T-cell (primary cell): ENCODE measurements around the gene DST. TPM values are rescaled to one million over a fixed set of nuclear protein-coding genes. Genes with fewer than 3 reads are reported as not detected.

Experiments used
- ATAC-seq, 4 experiments: fragments of 200-7000 bp in 3 of 4; fragments of 150-1000 bp in 1 of 4; cut with Tn5 transposase; replicated peaks in 1 of 4; 1 replicate in 3 of 4; 2 replicates in 1 of 4; pipeline ENCODE4 v1.10.0; 2021; ENCODE audit warnings: moderate library complexity in 3 of 4, mild to moderate bottlenecking in 2 of 4, moderate number of reproducible peaks in 1 of 4
- CTCF ChIA-PET, 2 donors: fragments of 300-600 bp; sonication (Branson Sonifier 250); formaldehyde crosslinking; loops; one replicate each; lab custom pipeline; 2022; ENCODE audit warnings: antibody characterized with exemption in 2 of 2; lab: Charles Lee
- POLR2A ChIA-PET, 2 donors: fragments of 300-600 bp; sonication (Branson Sonifier 250); formaldehyde crosslinking; loops; one replicate each; lab custom pipeline; 2022; ENCODE audit warnings: antibody characterized with exemption in 2 of 2; lab: Charles Lee
- DNase-seq, 35 experiments: peaks; one replicate each; pipeline versions ENCODE4 v3.0.0 to v3.0.0-alpha.2; 2013 to 2023
- H3K27ac ChIP-seq: one replicate; pipeline ENCODE4 v1.5.1; 2013; ENCODE audit warnings: low read length
- H3K27me3 ChIP-seq, 2 experiments: replicated peaks in 1 of 2; 1 replicate in 1 of 2; 2 replicates in 1 of 2; pipeline versions ENCODE4 v1.6.1 to v1.7.0; 2013; ENCODE audit warnings: low read length in 1 of 2, mixed read lengths in 1 of 2; ENCODE audit not compliant: control insufficient read depth in 2 of 2, insufficient read depth in 2 of 2; ENCODE audit errors: extremely low read depth in 1 of 2
- H3K36me3 ChIP-seq, 2 donors: 1 replicate in 1 of 2; 2 replicates in 1 of 2; pipeline versions ENCODE4 v1.6.1 to v1.7.0; 2013; ENCODE audit warnings: low read length in 1 of 2; ENCODE audit not compliant: control insufficient read depth in 2 of 2, insufficient read depth in 1 of 2; ENCODE audit errors: extremely low read depth in 1 of 2
- H3K4me1 ChIP-seq, 2 experiments: 1 replicate in 1 of 2; 2 replicates in 1 of 2; pipeline versions ENCODE4 v1.6.1 to v1.7.0; 2013; ENCODE audit warnings: low read length in 2 of 2, mixed read lengths in 1 of 2; ENCODE audit not compliant: insufficient read depth in 2 of 2, control insufficient read depth in 1 of 2; ENCODE audit errors: extremely low read depth in 1 of 2
- H3K4me3 ChIP-seq, 2 donors: 1 replicate in 1 of 2; 2 replicates in 1 of 2; pipeline versions ENCODE4 v1.5.1 to v1.7.0; 2013; ENCODE audit warnings: mild to moderate bottlenecking in 2 of 2, low read length in 1 of 2, moderate library complexity in 1 of 2; ENCODE audit not compliant: control insufficient read depth in 1 of 2; ENCODE audit errors: extremely low read depth in 1 of 2
- H3K9me3 ChIP-seq: 2 replicates; pipeline ENCODE4 v1.7.0; 2013
- H3K27ac Mint-ChIP-seq, 2 donors: one replicate each; pipeline ENCODE4 v1.8.0; 2020 to 2021; ENCODE audit warnings: mild to moderate bottlenecking in 2 of 2, mixed read lengths in 2 of 2
- H3K27me3 Mint-ChIP-seq, 2 donors: one replicate each; pipeline ENCODE4 v1.8.0; 2021 to 2022; ENCODE audit warnings: mixed read lengths in 2 of 2
- H3K36me3 Mint-ChIP-seq: one replicate; pipeline ENCODE4 v1.8.0; 2021; ENCODE audit warnings: mixed read lengths
- H3K4me1 Mint-ChIP-seq, 3 donors: one replicate each; pipeline ENCODE4 v1.8.0; 2020 to 2022; ENCODE audit warnings: mixed read lengths in 3 of 3, mild to moderate bottlenecking in 1 of 3
- H3K4me3 Mint-ChIP-seq, 3 donors: one replicate each; pipeline ENCODE4 v1.8.0; 2020 to 2022; ENCODE audit warnings: mild to moderate bottlenecking in 3 of 3, mixed read lengths in 3 of 3, moderate library complexity in 3 of 3
- H3K9me3 Mint-ChIP-seq, 3 donors: one replicate each; pipeline ENCODE4 v1.8.0; 2020 to 2022; ENCODE audit warnings: mixed read lengths in 3 of 3
- WGBS: methylation state at CpG from one replicate; pipeline ENCODE4 v1.1.5; 2013; ENCODE audit warnings: missing lambda C conversion rate; ENCODE audit not compliant: insufficient coverage; 5-methylcytosine and 5-hydroxymethylcytosine counted together
- total RNA-seq, 35 experiments: library from RNA in 6 of 35; stranded (reverse) in 6 of 35; fragments of 120-200 nt in 1 of 35; gene quantifications; one replicate each; pipeline versions ENCODE4 v1.2.1 to v1.2.4 and lab custom pipeline; 2013 to 2026

The DST gene
- total RNA-seq, 5 donors from 2014 or later (not counting 1 experiment from before 2014, with no cell fraction given) = 3.1 to 12.1 (median 7.4) TPM

- Histone ChIP-seq H3K4me1 (no peaks in the 10 kb centered on the region), H3K36me3 (no peaks in the 10 kb centered on the region), H3K4me3 (no peak overlapping the region), H3K27me3 (no peaks in the 10 kb centered on the region), H3K27ac (no peak overlapping the region), H3K9me3 (no peaks in the 10 kb centered on the region)
- WGBS = 52% methylated on average over 3 of the region's 3 CpGs
- Mint-ChIP-seq H3K27me3 (no peaks in the 10 kb centered on the region), H3K4me1 (no peaks in the 10 kb centered on the region), H3K27ac (no peak overlapping the region), H3K9me3 (no peaks in the 10 kb centered on the region), H3K36me3 (no peaks in the 10 kb centered on the region), H3K4me3 (no peak overlapping the region)
- DNase-seq = no peak
- POLR2A ChIA-PET = no interaction called here
- no peak for ATAC-seq
- CTCF ChIA-PET = interaction anchor here in 1 of 2 donors (1.3 kb wide), 1 partner anchor 225 kb away, joined by 3 read pairs; no protein-coding TSS in a partner anchor
These were observed 67.0 kb downstream of the DST start for GRCh38 chr6:56575736-56576135.

GRCh38 chr6:56574292-56574691, 68.4 kb downstream of the DST start:
- POLR2A ChIA-PET = no interaction called here
- CTCF ChIA-PET = no interaction called here

GRCh38 chr6:56573624-56574023, 69.1 kb downstream of the DST start:
- CTCF ChIA-PET = interaction anchor here in 1 of 2 donors (1.0 kb wide), 1 partner anchor 27 kb away, joined by 5 read pairs; no protein-coding TSS in a partner anchor
- POLR2A ChIA-PET = no interaction called here
- no peak overlapping the region for H3K4me3 Mint-ChIP-seq
- Histone ChIP-seq H3K4me3 (no peak overlapping the region), H3K9me3 (no peaks in the 10 kb centered on the region), H3K4me1 (no peaks in the 10 kb centered on the region), H3K27ac (no peak overlapping the region), H3K27me3 (no peaks in the 10 kb centered on the region), H3K36me3 (no peaks in the 10 kb centered on the region)
- no peaks in the 10 kb centered on the region for H3K36me3 Mint-ChIP-seq
- H3K27ac Mint-ChIP-seq = no peak overlapping the region
- DNase-seq (no peak), ATAC-seq (no peak)
- 71% methylated on average over 2 of the region's 2 CpGs for WGBS
- no peaks in the 10 kb centered on the region for H3K27me3 Mint-ChIP-seq
- no peaks in the 10 kb centered on the region for H3K4me1 Mint-ChIP-seq
- H3K9me3 Mint-ChIP-seq = no peaks in the 10 kb centered on the region

More at GRCh38 chr6:56574292-56574691, 68.4 kb downstream of the DST start:
- DNase-seq (no peak), ATAC-seq (no peak)
- Histone ChIP-seq H3K4me1 (no peaks in the 10 kb centered on the region), H3K9me3 (no peaks in the 10 kb centered on the region), H3K27ac (no peak overlapping the region), H3K27me3 (no peaks in the 10 kb centered on the region), H3K36me3 (no peaks in the 10 kb centered on the region), H3K4me3 (no peak overlapping the region)
- Mint-ChIP-seq H3K27me3 (no peaks in the 10 kb centered on the region), H3K4me1 (no peaks in the 10 kb centered on the region), H3K27ac (no peak overlapping the region), H3K36me3 (no peaks in the 10 kb centered on the region), H3K9me3 (no peaks in the 10 kb centered on the region), H3K4me3 (no peak overlapping the region)
- WGBS = 100% methylated on average over 1 of the region's 2 CpGs

DNA sequence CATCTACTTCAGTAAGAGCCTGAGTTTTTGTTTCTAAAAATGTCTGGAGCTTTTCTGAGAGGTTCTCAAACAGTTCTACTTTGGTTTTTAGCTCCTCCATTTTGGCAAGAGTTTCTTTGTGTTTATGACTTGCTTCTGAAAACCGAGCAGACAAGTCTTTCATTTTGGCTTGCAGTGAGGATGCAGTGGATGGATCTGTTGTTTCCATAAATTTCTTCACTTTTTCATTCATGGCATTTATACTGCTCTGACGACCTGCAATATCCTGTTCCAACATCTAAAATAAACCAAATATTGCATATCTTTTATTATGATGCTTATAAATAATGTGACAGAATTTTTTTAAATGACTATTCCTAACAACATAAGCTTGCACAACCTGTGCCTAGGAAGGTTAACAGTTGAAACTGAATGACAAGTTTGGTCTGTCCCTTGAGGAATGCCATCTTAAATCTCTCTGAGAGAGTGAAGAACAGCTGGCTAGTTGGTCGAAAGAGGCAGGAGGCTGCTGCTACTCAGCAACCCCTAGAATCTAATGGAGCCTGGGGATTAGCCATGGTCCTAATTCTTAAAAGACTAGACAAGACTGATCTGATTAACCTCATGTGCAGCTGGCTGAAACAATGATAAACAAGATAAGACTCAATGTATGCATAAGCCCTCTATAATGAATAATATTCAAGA, 69.8 kb downstream of the DST start:
- DNase-seq (no peak), ATAC-seq (no peak)
- WGBS = no CpG with 5 or more reads among the region's 3 CpGs
- no peaks in the 10 kb centered on the region for H3K27me3 ChIP-seq
- ChIA-PET CTCF (interaction anchor here (0.6 to 1.0 kb wide), 2 partner anchors 27 to 214 kb away, joined by 3 to 5 read pairs; no protein-coding TSS in a partner anchor), POLR2A (no interaction called here)
- H3K4me1 ChIP-seq = no peaks in the 10 kb centered on the region
- Mint-ChIP-seq H3K36me3 (no peaks in the 10 kb centered on the region), H3K4me1 (no peaks in the 10 kb centered on the region), H3K27me3 (no peaks in the 10 kb centered on the region), H3K9me3 (no peaks in the 10 kb centered on the region), H3K4me3 (no peak overlapping the region), H3K27ac (no peak overlapping the region)
- H3K9me3 ChIP-seq = no peaks in the 10 kb centered on the region
- no peak overlapping the region for H3K27ac ChIP-seq
- H3K4me3 ChIP-seq = no peak overlapping the region
- H3K36me3 ChIP-seq = no peaks in the 10 kb centered on the region

- ChIA-PET CTCF (interaction anchor here in 1 of 2 donors (0.6 to 2.3 kb wide), 2 partner anchors 29 to 351 kb away, joined by 8 to 10 read pairs; no protein-coding TSS in a partner anchor), POLR2A (no interaction called here)
- no peak overlapping the region for H3K27ac Mint-ChIP-seq
These were observed 71.1 kb downstream of the DST start for GRCh38 chr6:56571605-56572004.

GRCh38 chr6:56570413-56571359, 72.0 kb downstream of the DST start:
- H3K36me3 ChIP-seq = no peaks in the 10 kb centered on the region
- H3K27ac ChIP-seq = no peak overlapping the region
- ATAC-seq = peak in 2 of 4 experiments; percentile 36 to 54
- Mint-ChIP-seq H3K4me3 (no peak overlapping the region), H3K9me3 (no peaks in the 10 kb centered on the region), H3K27me3 (no peaks in the 10 kb centered on the region), H3K4me1 (no peaks in the 10 kb centered on the region), H3K36me3 (no peaks in the 10 kb centered on the region), H3K27ac (no peak overlapping the region)
- peaks cover 0 to 3% of the 10 kb centered on the region in 2 experiments for H3K27me3 ChIP-seq
- DNase-seq = peak in 1 of 35 experiments; percentile 33
- no peak overlapping the region for H3K4me3 ChIP-seq
- 40% methylated on average over 1 of the region's 8 CpGs for WGBS
- H3K4me1 ChIP-seq = no peaks in the 10 kb centered on the region
- ChIA-PET POLR2A (no interaction called here), CTCF (interaction anchor here (0.6 to 2.3 kb wide), 9 partner anchors 10 to 717 kb away, joined by 3 to 8 read pairs (median 3); no protein-coding TSS in a partner anchor)
- no peaks in the 10 kb centered on the region for H3K9me3 ChIP-seq

More at GRCh38 chr6:56571605-56572004, 71.1 kb downstream of the DST start:
- ATAC-seq (no peak), DNase-seq (no peak)
- Mint-ChIP-seq H3K9me3 (no peaks in the 10 kb centered on the region), H3K36me3 (no peaks in the 10 kb centered on the region), H3K4me1 (no peaks in the 10 kb centered on the region), H3K4me3 (no peak overlapping the region), H3K27me3 (no peaks in the 10 kb centered on the region)
- no peaks in the 10 kb centered on the region for H3K36me3 ChIP-seq
- no CpG with 5 or more reads among the region's 4 CpGs for WGBS
- H3K4me1 ChIP-seq = no peaks in the 10 kb centered on the region
- no peak overlapping the region for H3K4me3 ChIP-seq
- no peaks in the 10 kb centered on the region for H3K27me3 ChIP-seq
- no peak overlapping the region for H3K27ac ChIP-seq
- H3K9me3 ChIP-seq = no peaks in the 10 kb centered on the region
